Panc1 (cell line): ENCODE results near the gene ACER1.

ENCODE experiments used
- SIN3A ChIP-seq: IDR thresholded peaks from 2 replicates; pipeline ENCODE4 v1.6.1; 2012; ENCODE audit warnings: low read depth, mild to moderate bottlenecking, low read length, moderate library complexity, borderline replicate concordance; ENCODE audit not compliant: insufficient read depth
- TF ChIP-seq, protein P1 (sequence below): fragments of 450-650 bp; IDR thresholded peaks from 2 replicates; pipeline ENCODE4 v1.5.1; 2017; ENCODE audit warnings: mild to moderate bottlenecking

GRCh38 chr19:6259312-6259861, 74.0 kb downstream of the ACER1 start:
- no peak for TF ChIP-seq SIN3A
- TF ChIP-seq, protein P1, sequence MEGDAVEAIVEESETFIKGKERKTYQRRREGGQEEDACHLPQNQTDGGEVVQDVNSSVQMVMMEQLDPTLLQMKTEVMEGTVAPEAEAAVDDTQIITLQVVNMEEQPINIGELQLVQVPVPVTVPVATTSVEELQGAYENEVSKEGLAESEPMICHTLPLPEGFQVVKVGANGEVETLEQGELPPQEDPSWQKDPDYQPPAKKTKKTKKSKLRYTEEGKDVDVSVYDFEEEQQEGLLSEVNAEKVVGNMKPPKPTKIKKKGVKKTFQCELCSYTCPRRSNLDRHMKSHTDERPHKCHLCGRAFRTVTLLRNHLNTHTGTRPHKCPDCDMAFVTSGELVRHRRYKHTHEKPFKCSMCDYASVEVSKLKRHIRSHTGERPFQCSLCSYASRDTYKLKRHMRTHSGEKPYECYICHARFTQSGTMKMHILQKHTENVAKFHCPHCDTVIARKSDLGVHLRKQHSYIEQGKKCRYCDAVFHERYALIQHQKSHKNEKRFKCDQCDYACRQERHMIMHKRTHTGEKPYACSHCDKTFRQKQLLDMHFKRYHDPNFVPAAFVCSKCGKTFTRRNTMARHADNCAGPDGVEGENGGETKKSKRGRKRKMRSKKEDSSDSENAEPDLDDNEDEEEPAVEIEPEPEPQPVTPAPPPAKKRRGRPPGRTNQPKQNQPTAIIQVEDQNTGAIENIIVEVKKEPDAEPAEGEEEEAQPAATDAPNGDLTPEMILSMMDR = no peak
